T-helper 2 cell (primary cell): ENCODE measurements around the gene PSMC3.

Experiments used
- DNase-seq, 5 experiments: peaks; one replicate each; pipeline versions ENCODE4 v3.0.0 to v3.0.0-alpha.2; 2012 to 2022

The PSMC3 gene

GRCh38 chr11:47442514-47442913, 16.3 kb upstream of the PSMC3 start:
- no peak for DNase-seq

GRCh38 chr11:47441421-47441820, 15.2 kb upstream of the PSMC3 start:
- DNase-seq, result no peak

GRCh38 chr11:47440054-47440476, 13.8 kb upstream of the PSMC3 start:
- no peak for DNase-seq

GRCh38 chr11:47438721-47439120, 12.5 kb upstream of the PSMC3 start:
- DNase-seq, result no peak

GRCh38 chr11:47437746-47438418, 11.6 kb upstream of the PSMC3 start:
- no peak for DNase-seq

- DNase-seq, result no peak
These were observed 11.0 kb upstream of the PSMC3 start for GRCh38 chr11:47437218-47437745.

GRCh38 chr11:47436726-47437125, 10.5 kb upstream of the PSMC3 start:
- no peak for DNase-seq

GRCh38 chr11:47435687-47436086, 9.4 kb upstream of the PSMC3 start:
- no peak for DNase-seq

GRCh38 chr11:47434011-47434786, 8.0 kb upstream of the PSMC3 start:
- DNase-seq, result no peak

GRCh38 chr11:47433157-47433556, 6.9 kb upstream of the PSMC3 start:
- DNase-seq, result no peak

- no peak for DNase-seq
These were observed 5.3 kb upstream of the PSMC3 start for GRCh38 chr11:47431356-47432083.

- no peak for DNase-seq
These were observed 4.3 kb upstream of the PSMC3 start for GRCh38 chr11:47430524-47430923.

GRCh38 chr11:47425611-47426010, 628 bp downstream of the PSMC3 start:
- no peak for DNase-seq

- no peak for DNase-seq
These were observed 7.6 kb downstream of the PSMC3 start for GRCh38 chr11:47418454-47419259.

GRCh38 chr11:47417712-47418111, 8.5 kb downstream of the PSMC3 start:
- no peak for DNase-seq

GRCh38 chr11:47415949-47416472, 10.2 kb downstream of the PSMC3 start:
- DNase-seq, result no peak

GRCh38 chr11:47415091-47415854, 11.0 kb downstream of the PSMC3 start:
- no peak for DNase-seq

GRCh38 chr11:47414685-47415070, 11.6 kb downstream of the PSMC3 start:
- no peak for DNase-seq

- no peak for DNase-seq
These were observed 12.1 kb downstream of the PSMC3 start for GRCh38 chr11:47413908-47414684.

GRCh38 chr11:47413351-47413750, 12.9 kb downstream of the PSMC3 start:
- DNase-seq, result no peak
